NB4 (cell line): ENCODE data around the gene CYP26C1.

Experiments used
- DNase-seq: peaks from one replicate; pipeline ENCODE4 v3.0.0; 2010; ENCODE audit warnings: low read depth
- H3K4me3 ChIP-seq: one replicate; pipeline ENCODE4 v1.5.1; 2011; ENCODE audit warnings: mild to moderate bottlenecking, low read depth, low read length, moderate library complexity
- CTCF ChIP-seq: IDR thresholded peaks from one replicate; pipeline ENCODE4 v1.5.1; 2012; ENCODE audit warnings: low read depth, low read length
- MAX ChIP-seq: IDR thresholded peaks from 2 replicates; pipeline ENCODE4 v1.6.1; 2011; ENCODE audit warnings: low read depth, low read length
- MYC ChIP-seq: IDR thresholded peaks from 2 replicates; pipeline ENCODE4 v1.6.1; 2011; ENCODE audit warnings: low read depth, low read length
- POLR2A ChIP-seq: IDR thresholded peaks from 2 replicates; pipeline ENCODE4 v1.6.1; 2011; ENCODE audit warnings: mild to moderate bottlenecking; ENCODE audit not compliant: insufficient read length; ENCODE audit errors: extremely low read depth

Gene CYP26C1

GRCh38 chr10:93054486-93054885, 6.1 kb upstream of the CYP26C1 start:
- TF ChIP-seq MAX (no peak), CTCF (no peak), MYC (no peak), POLR2A (no peak)
- no peak overlapping the region for H3K4me3 ChIP-seq
- DNase-seq = no peak

GRCh38 chr10:93058139-93058538, 2.5 kb upstream of the CYP26C1 start:
- H3K4me3 ChIP-seq = no peak overlapping the region
- DNase-seq = no peak
- TF ChIP-seq MAX (no peak), CTCF (no peak)

GRCh38 chr10:93060887-93061593, 442 bp downstream of the CYP26C1 start:
- H3K4me3 ChIP-seq = no peak overlapping the region
- TF ChIP-seq POLR2A = no peak
- no peak for DNase-seq

GRCh38 chr10:93061594-93062513, 1.3 kb downstream of the CYP26C1 start:
- no peak overlapping the region for H3K4me3 ChIP-seq
- DNase-seq = no peak
- no peak for TF ChIP-seq CTCF
- TF ChIP-seq MYC = no peak
- TF ChIP-seq POLR2A = no peak
- TF ChIP-seq MAX = no peak

- no peak for DNase-seq
- no peak for TF ChIP-seq MYC
- TF ChIP-seq MAX = no peak
- no peak for TF ChIP-seq CTCF
- TF ChIP-seq POLR2A = no peak
- H3K4me3 ChIP-seq = no peak overlapping the region
Measured at GRCh38 chr10:93062514-93063143, 2.0 kb downstream of the CYP26C1 start.

- H3K4me3 ChIP-seq = no peak overlapping the region
- no peak for DNase-seq
- TF ChIP-seq MAX = no peak
- TF ChIP-seq CTCF = no peak
- TF ChIP-seq MYC = no peak
- TF ChIP-seq POLR2A = no peak
Measured at GRCh38 chr10:93063144-93063976, 2.8 kb downstream of the CYP26C1 start.
